C4-2B (cell line): Measurements from ENCODE around the gene NPTXR.

ENCODE experiments used
- H3K27ac ChIP-seq: fragments of 450-650 bp; 2 replicates; pipeline ENCODE4 v1.5.1; 2017
- ZFX ChIP-seq: fragments of 450-650 bp; IDR thresholded peaks from 2 replicates; pipeline ENCODE4 v1.6.1; 2017
- TF ChIP-seq, protein P1 (sequence below): fragments of 450-650 bp; conservative IDR thresholded peaks from 2 replicates; pipeline ENCODE4 v1.5.1; 2017; ENCODE audit warnings: mild to moderate bottlenecking

NPTXR gene

DNA sequence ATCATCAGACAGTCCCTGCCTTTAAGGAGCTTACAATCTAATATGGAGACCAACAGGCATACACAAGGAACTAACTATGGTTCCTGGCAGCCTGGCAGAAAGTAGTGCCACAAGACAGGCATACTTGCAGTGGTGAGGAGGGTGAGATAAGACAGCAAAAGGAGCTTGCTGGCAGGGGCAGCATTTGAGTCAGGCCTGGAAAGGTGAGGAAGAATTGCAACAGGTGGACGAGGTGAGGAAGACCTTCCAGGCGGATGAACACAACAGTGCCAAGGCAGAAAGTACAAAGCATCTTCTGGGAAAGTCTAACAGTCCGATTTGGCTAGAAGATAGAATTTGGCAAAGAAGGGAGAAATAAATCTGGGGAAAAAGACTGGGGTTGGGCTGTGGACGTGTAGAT lies 54.2 kb downstream of the NPTXR start:
- no peak for TF ChIP-seq ZFX
- TF ChIP-seq, protein P1, sequence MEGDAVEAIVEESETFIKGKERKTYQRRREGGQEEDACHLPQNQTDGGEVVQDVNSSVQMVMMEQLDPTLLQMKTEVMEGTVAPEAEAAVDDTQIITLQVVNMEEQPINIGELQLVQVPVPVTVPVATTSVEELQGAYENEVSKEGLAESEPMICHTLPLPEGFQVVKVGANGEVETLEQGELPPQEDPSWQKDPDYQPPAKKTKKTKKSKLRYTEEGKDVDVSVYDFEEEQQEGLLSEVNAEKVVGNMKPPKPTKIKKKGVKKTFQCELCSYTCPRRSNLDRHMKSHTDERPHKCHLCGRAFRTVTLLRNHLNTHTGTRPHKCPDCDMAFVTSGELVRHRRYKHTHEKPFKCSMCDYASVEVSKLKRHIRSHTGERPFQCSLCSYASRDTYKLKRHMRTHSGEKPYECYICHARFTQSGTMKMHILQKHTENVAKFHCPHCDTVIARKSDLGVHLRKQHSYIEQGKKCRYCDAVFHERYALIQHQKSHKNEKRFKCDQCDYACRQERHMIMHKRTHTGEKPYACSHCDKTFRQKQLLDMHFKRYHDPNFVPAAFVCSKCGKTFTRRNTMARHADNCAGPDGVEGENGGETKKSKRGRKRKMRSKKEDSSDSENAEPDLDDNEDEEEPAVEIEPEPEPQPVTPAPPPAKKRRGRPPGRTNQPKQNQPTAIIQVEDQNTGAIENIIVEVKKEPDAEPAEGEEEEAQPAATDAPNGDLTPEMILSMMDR: no peak
- H3K27ac ChIP-seq: no peak overlapping the region

DNA sequence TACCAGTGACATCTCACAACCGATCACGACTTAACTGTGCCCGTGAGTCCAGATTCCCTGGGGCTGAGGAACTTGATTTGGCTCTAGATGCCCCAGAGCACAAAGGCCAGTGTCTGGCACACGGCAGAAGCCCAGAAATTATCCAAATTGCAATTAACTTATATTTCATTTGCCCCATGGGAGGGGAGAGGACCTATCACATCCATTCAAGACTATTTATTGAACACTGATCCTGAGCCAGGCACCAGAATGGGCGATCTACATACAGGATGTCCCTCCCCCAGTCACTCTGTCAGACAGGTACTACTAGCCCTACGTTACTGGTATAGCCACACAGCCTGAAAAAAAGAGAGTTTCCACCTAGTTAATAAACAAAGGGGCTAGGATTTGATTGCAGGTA lies 55.0 kb downstream of the NPTXR start:
- no peak overlapping the region; the same call in 1 of the 2 replicates for H3K27ac ChIP-seq

DNA sequence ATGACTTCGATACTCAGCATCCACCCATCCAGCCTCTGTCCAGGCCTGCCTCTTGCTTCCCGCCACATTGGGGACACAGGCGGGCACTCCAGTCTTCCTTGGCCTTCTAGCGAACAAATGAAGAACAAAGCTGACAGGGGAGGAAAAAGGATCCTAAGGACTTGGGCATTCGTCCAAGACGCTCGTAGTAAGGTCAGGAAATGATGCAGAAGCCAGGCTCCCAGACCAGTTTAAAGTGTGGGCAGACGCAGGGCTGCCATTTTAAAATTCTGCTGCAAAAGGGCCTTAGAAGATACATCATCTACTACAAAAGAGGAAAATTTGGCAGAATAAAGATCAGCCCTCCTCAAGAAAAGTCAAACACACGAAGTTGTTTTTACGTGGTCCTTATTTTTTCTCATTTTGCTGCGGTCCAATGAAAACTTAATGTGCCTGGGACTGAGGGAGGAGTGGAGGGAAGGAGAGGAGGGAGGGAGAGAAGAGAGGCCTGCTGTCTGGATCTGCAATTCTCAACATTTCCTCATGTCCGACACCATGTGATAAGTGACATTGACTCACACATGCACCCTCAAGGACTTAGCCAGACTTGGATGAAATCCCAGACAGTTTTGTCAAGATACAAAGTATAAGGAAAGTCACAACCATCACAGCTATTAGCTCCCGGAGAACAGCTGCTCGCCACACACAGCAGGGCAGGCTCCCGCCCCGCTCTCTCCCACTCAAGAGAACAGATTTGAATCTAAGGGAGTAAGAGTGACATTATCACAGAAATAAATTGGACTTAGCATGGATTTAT lies 55.6 kb downstream of the NPTXR start:
- TF ChIP-seq ZFX: no peak
- TF ChIP-seq, protein P1: no peak
- no peak overlapping the region; the same call in 1 of the 2 replicates for H3K27ac ChIP-seq

More for the DNA sequence above, 55.0 kb downstream of the NPTXR start:
- TF ChIP-seq, protein P1: no peak
- no peak for TF ChIP-seq ZFX

DNA sequence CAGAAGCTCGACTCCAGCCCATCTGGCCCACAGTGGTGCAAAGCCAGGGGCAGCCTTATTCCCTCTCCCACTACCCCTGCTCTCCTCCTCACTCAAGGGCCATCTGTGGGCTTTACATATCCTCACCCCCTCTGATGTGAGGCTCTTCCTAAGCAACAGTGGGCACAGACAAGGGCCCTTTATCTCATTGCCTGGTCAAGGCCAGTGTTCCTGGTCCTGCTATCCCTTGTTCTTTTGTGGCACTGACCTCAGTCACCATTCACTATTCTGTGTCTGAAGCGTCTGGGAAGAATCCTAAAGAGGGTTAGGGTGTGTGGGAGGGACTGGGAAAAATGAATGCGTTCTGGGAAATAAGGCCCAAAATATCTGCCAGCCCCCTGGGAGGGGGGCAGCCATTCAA lies 57.2 kb downstream of the NPTXR start:
- TF ChIP-seq, protein P1: no peak
- TF ChIP-seq ZFX: no peak
- no peak overlapping the region for H3K27ac ChIP-seq

DNA sequence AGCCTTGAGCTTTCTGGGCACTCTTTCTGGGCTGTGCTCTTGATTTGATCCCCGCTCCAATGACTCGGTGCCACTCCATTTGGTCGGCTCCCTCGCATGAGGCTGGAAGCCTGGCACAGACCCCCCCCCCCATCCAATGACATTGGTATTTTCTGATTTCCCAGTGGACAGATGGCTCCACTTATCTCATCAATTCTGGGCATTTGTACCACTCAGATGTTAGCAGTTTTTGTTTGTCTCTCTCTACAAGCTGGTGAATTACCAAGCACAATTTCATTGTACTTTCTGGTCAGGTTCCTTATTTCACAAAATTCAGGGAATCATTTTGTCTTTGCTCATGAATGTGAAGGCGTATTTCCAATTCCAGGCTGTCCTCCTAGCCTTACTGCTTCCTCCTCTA lies 59.0 kb downstream of the NPTXR start:
- H3K27ac ChIP-seq: no peak overlapping the region
- TF ChIP-seq, protein P1: no peak
- TF ChIP-seq ZFX: no peak

DNA sequence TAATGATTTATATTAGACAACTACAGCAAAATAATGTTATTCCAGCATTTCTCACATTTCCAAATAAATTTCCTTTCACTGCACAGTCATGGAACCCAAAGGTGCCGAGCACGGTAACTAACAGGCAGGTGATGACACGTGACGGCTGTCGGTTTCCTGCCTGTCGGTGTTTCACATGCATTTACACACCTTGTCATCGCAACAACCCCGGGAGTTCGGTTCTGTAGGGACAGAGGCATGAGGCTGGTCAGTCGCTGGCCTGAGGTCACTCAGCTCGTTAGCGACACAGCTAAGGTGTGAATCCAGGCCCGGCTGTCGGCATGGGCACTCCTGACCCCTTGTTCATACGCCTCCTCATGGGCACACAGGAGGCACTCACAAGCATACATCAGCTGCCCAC lies 59.8 kb downstream of the NPTXR start:
- H3K27ac ChIP-seq: no peak overlapping the region
- TF ChIP-seq, protein P1: no peak
- no peak for TF ChIP-seq ZFX

DNA sequence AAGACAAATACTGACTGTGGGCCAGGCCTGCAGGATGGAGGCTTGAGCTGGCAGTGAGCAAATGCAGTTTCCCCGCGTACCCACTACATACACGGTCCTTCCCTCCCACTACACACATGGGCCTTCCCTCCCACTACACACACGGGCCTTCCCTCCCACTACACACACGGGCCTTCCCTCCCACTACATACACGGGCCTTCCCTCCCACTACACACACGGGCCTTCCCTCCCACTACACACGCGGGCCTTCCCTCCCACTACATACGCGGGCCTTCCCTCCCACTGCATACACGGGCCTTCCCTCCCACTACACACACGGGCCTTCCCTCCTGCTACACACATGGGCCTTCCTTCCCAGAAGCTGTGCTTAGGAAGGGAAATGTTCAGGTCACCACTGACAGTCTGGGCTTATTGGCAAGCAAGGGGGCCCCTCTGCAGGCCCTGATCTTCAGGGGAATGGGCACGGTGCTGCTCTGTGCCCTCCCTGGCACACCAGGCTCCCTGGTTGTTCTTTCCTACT lies 60.7 kb downstream of the NPTXR start:
- TF ChIP-seq ZFX: no peak
- TF ChIP-seq, protein P1: no peak
- H3K27ac ChIP-seq: no peak overlapping the region
